Myocyte (in vitro differentiated cells): ENCODE data around the gene ERGIC1. TPM values are rescaled to one million over a fixed set of nuclear protein-coding genes. Genes with fewer than 3 reads are reported as not detected.

Experiments
- DNase-seq: peaks from one replicate; pipeline ENCODE4 v3.0.0-alpha.2; 2012; ENCODE audit warnings: low read depth
- total RNA-seq: library from RNA; depleted of rRNA; stranded (reverse); fragments of >200 nt; gene quantifications from 2 replicates; pipeline ENCODE4 v1.2.3, GENCODE V29; 2014

Gene ERGIC1
- total RNA-seq, 1 donor from 2014 or later, result 120 TPM

- no peak for DNase-seq
Measured at GRCh38 chr5:172915514-172915913, 81.5 kb downstream of the ERGIC1 start.

- DNase-seq, result no peak
Measured at GRCh38 chr5:172918421-172919371, 84.6 kb downstream of the ERGIC1 start.

GRCh38 chr5:172919525-172920446, 85.7 kb downstream of the ERGIC1 start:
- peak; percentile 64 for DNase-seq

GRCh38 chr5:172920447-172920849, 86.4 kb downstream of the ERGIC1 start:
- DNase-seq, result peak; percentile 93

GRCh38 chr5:172920995-172921394, 86.9 kb downstream of the ERGIC1 start:
- no peak for DNase-seq

- no peak for DNase-seq
Measured at GRCh38 chr5:172921906-172922305, 87.9 kb downstream of the ERGIC1 start.

GRCh38 chr5:172923539-172923938, 89.5 kb downstream of the ERGIC1 start:
- no peak for DNase-seq

- no peak for DNase-seq
Measured at GRCh38 chr5:172925336-172925948, 91.4 kb downstream of the ERGIC1 start.

GRCh38 chr5:172926008-172926523, 92.0 kb downstream of the ERGIC1 start:
- DNase-seq, result no peak

- DNase-seq, result no peak
Measured at GRCh38 chr5:172926796-172927195, 92.7 kb downstream of the ERGIC1 start.

GRCh38 chr5:172929371-172929838, 95.4 kb downstream of the ERGIC1 start:
- DNase-seq, result no peak

GRCh38 chr5:172931001-172931536, 97.0 kb downstream of the ERGIC1 start:
- DNase-seq, result no peak

- peak; percentile 65 for DNase-seq
Measured at GRCh38 chr5:172932313-172933017, 98.4 kb downstream of the ERGIC1 start.

- DNase-seq, result no peak
Measured at GRCh38 chr5:172933238-172933637, 99.2 kb downstream of the ERGIC1 start.

- no peak for DNase-seq
Measured at GRCh38 chr5:172935096-172935495, 101.0 kb downstream of the ERGIC1 start.

GRCh38 chr5:172936401-172936800, 102.3 kb downstream of the ERGIC1 start:
- no peak for DNase-seq

GRCh38 chr5:172939071-172939470, 105.0 kb downstream of the ERGIC1 start:
- DNase-seq, result peak; percentile 52

GRCh38 chr5:172939611-172940267, 105.7 kb downstream of the ERGIC1 start:
- DNase-seq, result no peak

GRCh38 chr5:172940268-172941066, 106.4 kb downstream of the ERGIC1 start:
- DNase-seq, result no peak
